Measurements from ENCODE around the gene RABL6.

The RABL6 gene

DNA sequence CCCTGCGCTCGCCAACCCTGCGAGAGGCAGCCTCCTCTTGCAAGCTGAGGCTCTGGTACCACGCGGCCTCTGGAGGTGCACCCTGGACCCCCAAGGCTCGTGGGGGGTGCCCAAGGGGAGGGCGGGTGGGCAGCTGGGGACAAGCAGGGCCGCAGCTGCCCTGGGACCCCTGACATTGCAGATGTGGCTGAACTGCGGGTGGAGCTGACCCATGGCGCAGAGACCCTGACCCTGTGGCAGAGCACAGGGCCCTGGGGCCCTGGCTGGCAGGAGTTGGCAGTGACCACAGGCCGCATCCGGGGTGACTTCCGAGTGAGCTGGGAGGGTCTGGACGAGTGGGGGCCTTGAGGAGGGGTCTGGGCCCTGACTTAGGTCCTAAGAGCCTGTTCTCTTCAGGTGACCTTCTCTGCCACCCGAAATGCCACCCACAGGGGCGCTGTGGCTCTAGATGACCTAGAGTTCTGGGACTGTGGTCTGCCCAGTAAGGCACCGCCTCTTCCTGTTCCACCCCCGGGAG lies 45.9 kb downstream of the RABL6 start:
- DNase-seq (ENCODE audit: low read depth) = no peak
- no peak overlapping the region for H3K4me3 ChIP-seq (ENCODE audit: low read length)
- TF ChIP-seq, protein P1, sequence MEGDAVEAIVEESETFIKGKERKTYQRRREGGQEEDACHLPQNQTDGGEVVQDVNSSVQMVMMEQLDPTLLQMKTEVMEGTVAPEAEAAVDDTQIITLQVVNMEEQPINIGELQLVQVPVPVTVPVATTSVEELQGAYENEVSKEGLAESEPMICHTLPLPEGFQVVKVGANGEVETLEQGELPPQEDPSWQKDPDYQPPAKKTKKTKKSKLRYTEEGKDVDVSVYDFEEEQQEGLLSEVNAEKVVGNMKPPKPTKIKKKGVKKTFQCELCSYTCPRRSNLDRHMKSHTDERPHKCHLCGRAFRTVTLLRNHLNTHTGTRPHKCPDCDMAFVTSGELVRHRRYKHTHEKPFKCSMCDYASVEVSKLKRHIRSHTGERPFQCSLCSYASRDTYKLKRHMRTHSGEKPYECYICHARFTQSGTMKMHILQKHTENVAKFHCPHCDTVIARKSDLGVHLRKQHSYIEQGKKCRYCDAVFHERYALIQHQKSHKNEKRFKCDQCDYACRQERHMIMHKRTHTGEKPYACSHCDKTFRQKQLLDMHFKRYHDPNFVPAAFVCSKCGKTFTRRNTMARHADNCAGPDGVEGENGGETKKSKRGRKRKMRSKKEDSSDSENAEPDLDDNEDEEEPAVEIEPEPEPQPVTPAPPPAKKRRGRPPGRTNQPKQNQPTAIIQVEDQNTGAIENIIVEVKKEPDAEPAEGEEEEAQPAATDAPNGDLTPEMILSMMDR (conservative IDR thresholded peaks at IDR 0.05; ENCODE audit: low read length) = no peak

DNA sequence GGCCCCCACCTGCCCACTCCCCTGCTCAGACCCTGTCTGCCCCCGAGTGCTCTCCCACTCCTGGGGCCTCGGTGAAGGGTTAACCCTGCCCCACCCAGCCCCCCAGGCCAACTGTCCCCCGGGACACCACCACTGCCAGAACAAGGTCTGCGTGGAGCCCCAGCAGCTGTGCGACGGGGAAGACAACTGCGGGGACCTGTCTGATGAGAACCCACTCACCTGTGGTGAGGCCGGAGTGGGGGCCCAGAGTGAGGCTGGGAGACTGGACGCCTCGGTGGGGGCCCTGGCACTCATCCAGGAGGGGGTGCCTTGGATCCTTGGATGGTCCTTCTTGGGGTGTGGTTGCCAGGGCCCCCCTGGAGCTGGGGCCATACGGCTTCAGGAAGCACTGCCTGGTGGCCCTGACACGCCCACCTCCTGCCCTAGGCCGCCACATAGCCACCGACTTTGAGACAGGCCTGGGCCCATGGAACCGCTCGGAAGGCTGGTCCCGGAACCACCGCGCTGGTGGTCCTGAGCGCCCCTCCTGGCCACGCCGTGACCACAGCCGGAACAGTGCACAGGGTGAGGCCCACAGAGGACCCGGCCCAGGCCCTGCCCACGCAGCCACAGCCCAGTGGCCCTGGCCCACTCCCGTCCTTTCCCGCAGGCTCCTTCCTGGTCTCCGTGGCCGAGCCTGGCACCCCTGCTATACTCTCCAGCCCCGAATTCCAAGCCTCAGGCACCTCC lies 46.5 kb downstream of the RABL6 start:
- no peak for DNase-seq (ENCODE audit: low read depth)
- no peak overlapping the region for H3K4me3 ChIP-seq (ENCODE audit: low read length)
- TF ChIP-seq, protein P1 (conservative IDR thresholded peaks at IDR 0.05; ENCODE audit: low read length) = no peak

DNA sequence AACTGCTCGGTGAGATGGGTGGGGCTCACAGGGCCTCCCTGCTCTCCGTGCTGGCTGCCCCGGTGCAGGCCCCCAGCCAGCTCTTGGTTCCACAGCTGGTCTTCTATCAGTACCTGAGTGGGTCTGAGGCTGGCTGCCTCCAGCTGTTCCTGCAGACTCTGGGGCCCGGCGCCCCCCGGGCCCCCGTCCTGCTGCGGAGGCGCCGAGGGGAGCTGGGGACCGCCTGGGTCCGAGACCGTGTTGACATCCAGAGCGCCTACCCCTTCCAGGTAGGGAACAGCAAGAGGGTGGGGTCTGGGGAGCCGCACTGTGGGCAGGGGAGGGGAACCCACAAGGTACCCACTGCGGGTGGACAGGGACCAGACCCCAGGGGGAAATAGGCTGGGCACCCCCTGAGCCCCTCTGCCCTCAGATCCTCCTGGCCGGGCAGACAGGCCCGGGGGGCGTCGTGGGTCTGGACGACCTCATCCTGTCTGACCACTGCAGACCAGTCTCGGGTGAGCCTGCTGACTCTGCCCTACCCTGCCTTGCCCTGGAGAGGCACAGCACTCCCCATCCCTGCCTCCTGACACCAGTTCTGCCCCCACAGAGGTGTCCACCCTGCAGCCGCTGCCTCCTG lies 47.2 kb downstream of the RABL6 start:
- TF ChIP-seq, protein P1 (conservative IDR thresholded peaks at IDR 0.05; ENCODE audit: low read length) = no peak
- H3K4me3 ChIP-seq (ENCODE audit: low read length) = no peak overlapping the region
- no peak for DNase-seq (ENCODE audit: low read depth)

DNA sequence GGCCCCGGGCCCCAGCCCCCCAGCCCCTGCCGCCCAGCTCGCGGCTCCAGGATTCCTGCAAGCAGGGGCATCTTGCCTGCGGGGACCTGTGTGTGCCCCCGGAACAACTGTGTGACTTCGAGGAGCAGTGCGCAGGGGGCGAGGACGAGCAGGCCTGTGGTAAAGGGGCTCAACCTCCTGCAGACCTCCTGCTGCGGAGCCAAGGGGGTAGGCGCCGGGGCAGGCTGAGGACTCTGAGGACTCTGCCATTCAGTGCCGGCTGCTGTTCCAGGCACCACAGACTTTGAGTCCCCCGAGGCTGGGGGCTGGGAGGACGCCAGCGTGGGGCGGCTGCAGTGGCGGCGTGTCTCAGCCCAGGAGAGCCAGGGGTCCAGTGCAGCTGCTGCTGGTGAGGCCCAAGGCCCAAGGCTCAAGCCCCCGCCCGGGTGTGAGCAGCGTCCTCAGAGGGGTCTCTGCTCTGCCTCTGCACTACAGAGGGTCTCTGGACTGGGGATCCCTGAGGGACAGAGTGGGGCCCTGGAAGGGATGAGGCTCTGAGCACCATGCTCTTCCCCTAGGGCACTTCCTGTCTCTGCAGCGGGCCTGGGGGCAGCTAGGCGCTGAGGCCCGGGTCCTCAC lies 47.8 kb downstream of the RABL6 start:
- TF ChIP-seq, protein P1 (conservative IDR thresholded peaks at IDR 0.05; ENCODE audit: low read length) = no peak
- DNase-seq (ENCODE audit: low read depth) = no peak
- no peak overlapping the region for H3K4me3 ChIP-seq (ENCODE audit: low read length)

DNA sequence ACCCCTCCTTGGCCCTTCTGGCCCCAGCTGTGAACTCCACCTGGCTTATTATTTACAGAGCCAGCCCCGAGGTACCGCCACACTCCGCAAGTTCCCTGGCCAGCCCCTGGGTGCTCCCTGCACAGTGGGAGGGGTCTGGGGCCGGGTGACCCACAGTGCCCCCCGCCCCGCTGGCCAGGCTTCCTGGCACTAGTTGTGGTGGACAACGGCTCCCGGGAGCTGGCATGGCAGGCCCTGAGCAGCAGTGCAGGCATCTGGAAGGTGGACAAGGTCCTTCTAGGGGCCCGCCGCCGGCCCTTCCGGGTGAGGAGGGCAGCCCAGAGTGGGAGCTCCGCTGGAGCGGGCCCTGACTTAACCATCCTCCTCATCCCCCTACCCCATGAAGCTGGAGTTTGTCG lies 48.3 kb downstream of the RABL6 start:
- no peak overlapping the region for H3K4me3 ChIP-seq (ENCODE audit: low read length)
- TF ChIP-seq, protein P1 (conservative IDR thresholded peaks at IDR 0.05; ENCODE audit: low read length) = no peak
- no peak for DNase-seq (ENCODE audit: low read depth)

DNA sequence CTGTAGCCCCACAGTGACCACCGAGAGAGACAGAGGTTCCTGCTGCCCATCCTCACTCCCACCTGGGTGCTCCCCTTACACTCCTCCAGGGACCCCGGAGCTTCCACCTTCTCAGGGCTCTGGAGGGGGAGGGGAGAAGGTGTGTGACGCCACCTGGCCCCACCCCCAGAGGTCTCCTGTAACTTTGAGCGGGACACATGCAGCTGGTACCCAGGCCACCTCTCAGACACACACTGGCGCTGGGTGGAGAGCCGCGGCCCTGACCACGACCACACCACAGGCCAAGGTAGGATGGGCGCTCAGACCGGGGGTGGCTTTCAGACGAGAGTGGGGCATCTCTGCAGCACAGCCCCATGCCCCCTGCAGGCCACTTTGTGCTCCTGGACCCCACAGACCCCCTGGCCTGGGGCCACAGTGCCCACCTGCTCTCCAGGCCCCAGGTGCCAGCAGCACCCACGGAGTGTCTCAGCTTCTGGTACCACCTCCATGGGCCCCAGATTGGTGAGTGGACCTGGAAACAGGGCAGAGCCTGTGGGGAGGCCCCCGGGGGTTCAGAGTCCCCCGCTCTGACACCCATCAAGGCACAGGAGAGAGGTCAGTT lies 48.9 kb downstream of the RABL6 start:
- TF ChIP-seq, protein P1 (conservative IDR thresholded peaks at IDR 0.05; ENCODE audit: low read length) = no peak
- DNase-seq (ENCODE audit: low read depth) = no peak
- no peak overlapping the region for H3K4me3 ChIP-seq (ENCODE audit: low read length)

All from AG10803 (cell line).